HG03039 (cell line): ENCODE data around the gene OAT.

Experiments used
- ATAC-seq: cut with Tn5 transposase; IDR thresholded peaks from one replicate; pipeline ENCODE4 v1.9.1; 2021; ENCODE audit warnings: mild to moderate bottlenecking, moderate library complexity; ENCODE audit not compliant: unreplicated experiment

OAT gene

GRCh38 chr10:124354411-124355382 is 64.0 kb downstream of the OAT start:
- no peak for ATAC-seq

- no peak for ATAC-seq
Measured at GRCh38 chr10:124353896-124354295, 64.8 kb downstream of the OAT start.

GRCh38 chr10:124353091-124353815 is 65.5 kb downstream of the OAT start:
- no peak for ATAC-seq

- no peak for ATAC-seq
Measured at GRCh38 chr10:124351481-124352220, 67.1 kb downstream of the OAT start.

- ATAC-seq = no peak
Measured at GRCh38 chr10:124350806-124351205, 67.9 kb downstream of the OAT start.

GRCh38 chr10:124349996-124350280 is 68.8 kb downstream of the OAT start:
- ATAC-seq = no peak

- ATAC-seq = no peak
Measured at GRCh38 chr10:124349231-124349995, 69.3 kb downstream of the OAT start.

- no peak for ATAC-seq
Measured at GRCh38 chr10:124348801-124349200, 69.9 kb downstream of the OAT start.

GRCh38 chr10:124347956-124348355 is 70.8 kb downstream of the OAT start:
- no peak for ATAC-seq
